ENCODE results near the gene DNAH5. TPM values are rescaled to one million over a fixed set of nuclear protein-coding genes. Genes with fewer than 3 reads are reported as not detected.

Gene DNAH5
- total RNA-seq, 1 donor from 2014 or later, result 0.50 TPM

DNA sequence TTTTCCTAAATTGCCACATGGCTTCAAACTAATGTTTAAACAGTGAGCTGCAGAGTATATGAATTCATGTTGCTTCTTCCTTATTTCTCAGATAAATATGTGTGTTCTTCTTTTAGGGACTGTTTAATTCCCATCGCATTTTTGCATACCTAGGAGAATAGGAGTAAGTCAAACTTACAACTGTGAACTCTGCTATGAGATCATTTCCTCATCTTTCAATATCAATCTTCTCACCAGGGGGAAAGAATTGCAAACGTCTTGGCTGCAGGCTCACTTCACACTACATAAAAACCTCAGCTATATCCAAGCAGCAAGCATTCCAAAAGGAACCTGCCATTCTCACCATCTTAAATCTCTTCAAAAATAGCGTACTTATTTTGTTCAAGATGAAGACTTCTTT is 271.0 kb downstream of the DNAH5 start:
- Mint-ChIP-seq H3K9me3 (ENCODE audit: low read depth) (peaks cover 5% of the 10 kb centered on the region), H3K27me3 (ENCODE audit: low read depth) (peaks cover 4% of the 10 kb centered on the region), H3K4me1 (ENCODE audit: low read depth) (no peaks in the 10 kb centered on the region), H3K4me3 (ENCODE audit: unreplicated experiment) (no peak overlapping the region), H3K36me3 (ENCODE audit: low read depth) (no peaks in the 10 kb centered on the region), H3K27ac (ENCODE audit: unreplicated experiment) (no peak overlapping the region)
- TF ChIP-seq, protein P1, sequence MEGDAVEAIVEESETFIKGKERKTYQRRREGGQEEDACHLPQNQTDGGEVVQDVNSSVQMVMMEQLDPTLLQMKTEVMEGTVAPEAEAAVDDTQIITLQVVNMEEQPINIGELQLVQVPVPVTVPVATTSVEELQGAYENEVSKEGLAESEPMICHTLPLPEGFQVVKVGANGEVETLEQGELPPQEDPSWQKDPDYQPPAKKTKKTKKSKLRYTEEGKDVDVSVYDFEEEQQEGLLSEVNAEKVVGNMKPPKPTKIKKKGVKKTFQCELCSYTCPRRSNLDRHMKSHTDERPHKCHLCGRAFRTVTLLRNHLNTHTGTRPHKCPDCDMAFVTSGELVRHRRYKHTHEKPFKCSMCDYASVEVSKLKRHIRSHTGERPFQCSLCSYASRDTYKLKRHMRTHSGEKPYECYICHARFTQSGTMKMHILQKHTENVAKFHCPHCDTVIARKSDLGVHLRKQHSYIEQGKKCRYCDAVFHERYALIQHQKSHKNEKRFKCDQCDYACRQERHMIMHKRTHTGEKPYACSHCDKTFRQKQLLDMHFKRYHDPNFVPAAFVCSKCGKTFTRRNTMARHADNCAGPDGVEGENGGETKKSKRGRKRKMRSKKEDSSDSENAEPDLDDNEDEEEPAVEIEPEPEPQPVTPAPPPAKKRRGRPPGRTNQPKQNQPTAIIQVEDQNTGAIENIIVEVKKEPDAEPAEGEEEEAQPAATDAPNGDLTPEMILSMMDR (IDR thresholded peaks at IDR 0.05), result no peak
- no peak for DNase-seq (ENCODE audit: low spot score)

GRCh38 chr5:13664377-13664776 is 280.1 kb downstream of the DNAH5 start:
- H3K9me3 Mint-ChIP-seq (ENCODE audit: low read depth), result peaks cover 2% of the 10 kb centered on the region
- H3K36me3 Mint-ChIP-seq (ENCODE audit: low read depth), result no peaks in the 10 kb centered on the region
- H3K27ac Mint-ChIP-seq (ENCODE audit: unreplicated experiment), result no peak overlapping the region
- no peak overlapping the region for H3K4me3 Mint-ChIP-seq (ENCODE audit: unreplicated experiment)
- TF ChIP-seq, protein P1 (IDR thresholded peaks at IDR 0.05), result no peak
- peaks cover 1% of the 10 kb centered on the region for H3K27me3 Mint-ChIP-seq (ENCODE audit: low read depth)
- no peaks in the 10 kb centered on the region for H3K4me1 Mint-ChIP-seq (ENCODE audit: low read depth)
- no peak for DNase-seq (ENCODE audit: low spot score)

GRCh38 chr5:13662626-13663025 is 281.9 kb downstream of the DNAH5 start:
- Mint-ChIP-seq H3K27ac (ENCODE audit: unreplicated experiment) (no peak overlapping the region), H3K9me3 (ENCODE audit: low read depth) (no peaks in the 10 kb centered on the region), H3K4me1 (ENCODE audit: low read depth) (no peaks in the 10 kb centered on the region), H3K27me3 (ENCODE audit: low read depth) (peaks cover 1% of the 10 kb centered on the region), H3K4me3 (ENCODE audit: unreplicated experiment) (no peak overlapping the region), H3K36me3 (ENCODE audit: low read depth) (no peaks in the 10 kb centered on the region)
- TF ChIP-seq, protein P1 (IDR thresholded peaks at IDR 0.05), result no peak
- DNase-seq (ENCODE audit: low spot score), result no peak

DNA sequence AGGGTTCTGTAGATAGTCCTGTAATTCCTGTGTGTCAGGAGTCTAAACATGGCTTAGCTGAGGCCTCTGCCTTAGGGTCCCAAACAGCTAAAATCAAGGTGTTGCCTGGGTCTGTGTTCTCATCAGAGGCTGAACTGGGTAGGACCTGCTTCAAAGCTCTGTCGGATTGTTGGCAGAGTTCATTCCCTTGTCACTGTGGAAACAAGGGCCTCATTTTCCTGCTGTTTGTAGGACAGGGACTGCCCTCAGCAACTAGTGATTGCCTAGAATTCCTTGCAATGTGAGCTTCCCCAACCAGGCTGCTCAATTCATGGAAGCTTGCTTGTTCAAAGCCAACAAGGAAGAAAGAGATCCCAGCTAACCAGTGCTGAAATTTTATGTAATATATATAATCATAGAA is 283.2 kb downstream of the DNAH5 start:
- Mint-ChIP-seq H3K27me3 (ENCODE audit: low read depth) (peaks cover 1% of the 10 kb centered on the region), H3K4me3 (ENCODE audit: unreplicated experiment) (no peak overlapping the region), H3K9me3 (ENCODE audit: low read depth) (peaks cover under 1% of the 10 kb centered on the region), H3K36me3 (ENCODE audit: low read depth) (no peaks in the 10 kb centered on the region), H3K4me1 (ENCODE audit: low read depth) (no peaks in the 10 kb centered on the region), H3K27ac (ENCODE audit: unreplicated experiment) (no peak overlapping the region)
- DNase-seq (ENCODE audit: low spot score), result no peak
- TF ChIP-seq, protein P1 (IDR thresholded peaks at IDR 0.05), result no peak

DNA sequence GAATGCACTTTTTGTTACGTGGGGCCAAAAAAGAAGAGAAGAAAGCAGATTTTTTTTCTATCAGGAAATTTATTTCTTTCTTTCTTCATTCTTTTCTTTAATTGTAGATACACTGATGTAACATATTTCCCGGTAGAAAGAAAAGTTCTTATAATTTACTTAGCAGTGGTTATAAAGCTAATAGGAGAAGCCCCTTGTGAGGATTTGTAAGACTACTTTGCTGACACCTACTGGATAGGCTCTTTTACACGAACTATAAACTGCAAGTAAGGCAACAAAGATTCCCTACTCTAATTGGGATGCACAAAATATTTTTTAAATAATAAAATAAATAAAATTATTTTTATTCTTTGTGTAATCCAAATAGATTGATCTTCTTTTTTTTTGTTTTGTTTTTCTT is 284.4 kb downstream of the DNAH5 start:
- Mint-ChIP-seq H3K27me3 (ENCODE audit: low read depth) (no peaks in the 10 kb centered on the region), H3K27ac (ENCODE audit: unreplicated experiment) (no peak overlapping the region), H3K9me3 (ENCODE audit: low read depth) (peaks cover 4% of the 10 kb centered on the region), H3K4me1 (ENCODE audit: low read depth) (no peaks in the 10 kb centered on the region), H3K4me3 (ENCODE audit: unreplicated experiment) (no peak overlapping the region), H3K36me3 (ENCODE audit: low read depth) (no peaks in the 10 kb centered on the region)
- DNase-seq (ENCODE audit: low spot score), result no peak
- TF ChIP-seq, protein P1 (IDR thresholded peaks at IDR 0.05), result no peak

Measured in chondrocyte (in vitro differentiated cells).